HCT116 (cell line): ENCODE measurements around the gene PISD. TPM values are rescaled to one million over a fixed set of nuclear protein-coding genes. Genes with fewer than 3 reads are reported as not detected.

Source experiments
- ATAC-seq: fragments of 200-7000 bp; cut with Tn5 transposase; 2 replicates; pipeline ENCODE4 v1.9.1; 2020; ENCODE audit warnings: mild to moderate bottlenecking, moderate library complexity
- BruUV-seq: library from RNA; stranded (reverse); fragments of 400-500 nt; replicated peaks from 2 replicates; lab custom pipeline; 2021; lab: Mats Ljungman, UMichigan
- CTCF ChIA-PET: fragments of 300-600 bp; sonication (Branson Sonifier 250); formaldehyde crosslinking; loops from one replicate; lab custom pipeline; 2021; ENCODE audit warnings: antibody characterized with exemption; lab: Charles Lee
- POLR2A ChIA-PET: fragments of 300-600, 350-600 bp; sonication (Branson Sonifier 250); formaldehyde crosslinking; loops from one replicate; lab custom pipeline; 2021; ENCODE audit warnings: antibody characterized with exemption; lab: Charles Lee
- RAD21 ChIA-PET, 2 experiments: fragments of 300-600 bp; sonication (Branson Sonifier 250); formaldehyde crosslinking; loops; one replicate each; lab custom pipeline; 2023; ENCODE audit warnings: low total read pairs in 2 of 2; ENCODE audit not compliant: uncharacterized antibody in 2 of 2, unreplicated experiment in 2 of 2, low non-redundant PET in 1 of 2; lab: Charles Lee
- DNase-seq: peaks from one replicate; pipeline ENCODE4 v3.0.0-alpha.2; 2010; ENCODE audit warnings: low read depth, low spot score
- H2AFZ ChIP-seq: fragments of 200-600 bp; shearing (Covaris generic), sonication (generic); 2 replicates; pipeline ENCODE4 v1.6.1; 2017; ENCODE audit warnings: low read depth, mixed run types, mixed read lengths, antibody characterized with exemption, low read length; ENCODE audit not compliant: poor library complexity, severe bottlenecking
- H3K27ac ChIP-seq: 2 replicates; pipeline ENCODE4 v1.5.1; 2012; ENCODE audit warnings: low read depth, low read length
- H3K27me3 ChIP-seq: fragments of 200-600 bp; sonication (generic); 2 replicates; pipeline ENCODE4 v1.6.1; 2016; ENCODE audit warnings: mixed run types, low read length, mixed read lengths; ENCODE audit not compliant: insufficient read depth
- H3K36me3 ChIP-seq, 2 experiments: fragments of 200-500 bp in 1 of 2; fragments of 200-600 bp in 1 of 2; sonication (Bioruptor generic) in 1 of 2; sonication (generic) in 1 of 2; 2 replicates each; pipeline versions ENCODE4 v1.5.1 to v1.6.1; 2014 to 2016; ENCODE audit warnings: low read length in 2 of 2, inconsistent platforms in 1 of 2, mixed read lengths in 1 of 2, mixed run types in 1 of 2; ENCODE audit not compliant: insufficient read depth in 2 of 2, control insufficient read depth in 1 of 2
- H3K4me1 ChIP-seq, 2 experiments: fragments of 200-600 bp in 1 of 2; sonication (generic) in 1 of 2; 2 replicates each; pipeline versions ENCODE4 v1.5.1 to v1.6.1; 2012 to 2017; ENCODE audit warnings: low read length in 2 of 2, inconsistent platforms in 1 of 2, mild to moderate bottlenecking in 1 of 2, mixed read lengths in 1 of 2, mixed run types in 1 of 2, moderate library complexity in 1 of 2; ENCODE audit not compliant: insufficient read depth in 2 of 2, control insufficient read depth in 1 of 2
- H3K4me2 ChIP-seq: fragments of 200-600 bp; sonication (generic); 2 replicates; pipeline ENCODE4 v1.6.1; 2017; ENCODE audit warnings: mixed run types, low read length, mixed read lengths
- H3K4me3 ChIP-seq, 2 experiments: fragments of 200-600 bp in 1 of 2; sonication (generic) in 1 of 2; replicated peaks in 1 of 2; 2 replicates each; pipeline ENCODE4 v1.5.1; 2011 to 2016; ENCODE audit warnings: low read length in 2 of 2, control low read depth in 1 of 2, low read depth in 1 of 2, mild to moderate bottlenecking in 1 of 2, mixed read lengths in 1 of 2, mixed run types in 1 of 2
- H3K79me2 ChIP-seq: fragments of 200-600 bp; sonication (generic); 2 replicates; pipeline ENCODE4 v1.6.1; 2017; ENCODE audit warnings: mild to moderate bottlenecking, mixed run types, low read length, moderate library complexity, mixed read lengths; ENCODE audit not compliant: insufficient read depth
- H3K9ac ChIP-seq: fragments of 200-600 bp; sonication (generic); 2 replicates; pipeline ENCODE4 v1.6.1; 2016; ENCODE audit warnings: low read length, mixed read lengths
- H3K9me2 ChIP-seq: fragments of 200-600 bp; sonication (generic), shearing (Covaris generic); 2 replicates; pipeline ENCODE4 v1.6.1; 2017; ENCODE audit warnings: mixed run types, mild to moderate bottlenecking, moderate library complexity; ENCODE audit not compliant: insufficient read depth
- H3K9me3 ChIP-seq, 2 experiments: fragments of 200-500 bp in 1 of 2; fragments of 200-600 bp in 1 of 2; sonication (Bioruptor generic) in 1 of 2; sonication (generic) in 1 of 2; 2 replicates each; pipeline ENCODE4 v1.6.1; 2014 to 2017; ENCODE audit warnings: low read length in 2 of 2, mixed read lengths in 2 of 2, inconsistent platforms in 1 of 2, low read depth in 1 of 2, mild to moderate bottlenecking in 1 of 2, mixed run types in 1 of 2, moderate library complexity in 1 of 2; ENCODE audit not compliant: control insufficient read depth in 1 of 2, insufficient read depth in 1 of 2
- H4K20me1 ChIP-seq: fragments of 200-600 bp; sonication (generic), shearing (Covaris generic); 2 replicates; pipeline ENCODE4 v1.6.1; 2017; ENCODE audit warnings: mixed run types, mild to moderate bottlenecking, moderate library complexity; ENCODE audit not compliant: insufficient read depth
- ATF3 ChIP-seq: IDR thresholded peaks from 2 replicates; pipeline ENCODE4 v1.6.1; 2012
- CBX3 ChIP-seq: IDR thresholded peaks from 2 replicates; pipeline ENCODE4 v1.6.1; 2012; ENCODE audit warnings: low read depth
- EGR1 ChIP-seq: IDR thresholded peaks from 2 replicates; pipeline ENCODE4 v1.6.1; 2012; ENCODE audit warnings: low read depth
- EZH2 ChIP-seq: fragments of 200-600 bp; sonication (generic); IDR thresholded peaks from 2 replicates; pipeline ENCODE4 v1.6.1; 2017; ENCODE audit warnings: antibody characterized with exemption, mixed run types
- EZH2phosphoT487 ChIP-seq: fragments of 200-600 bp; IDR thresholded peaks from 2 replicates; pipeline ENCODE4 v1.6.1; 2018; ENCODE audit warnings: antibody characterized with exemption, borderline replicate concordance
- FOSL1 ChIP-seq: IDR thresholded peaks from 2 replicates; pipeline ENCODE4 v1.6.1; 2012; ENCODE audit warnings: low read depth
- JUND ChIP-seq: IDR thresholded peaks from 2 replicates; pipeline ENCODE4 v1.6.1; 2012
- POLR2A ChIP-seq: IDR thresholded peaks from 2 replicates; pipeline ENCODE4 v1.7.0; 2011; ENCODE audit warnings: borderline replicate concordance; ENCODE audit not compliant: insufficient read depth, insufficient read length; ENCODE audit errors: extremely low read depth
- POLR2AphosphoS5 ChIP-seq: IDR thresholded peaks from 2 replicates; pipeline ENCODE4 v1.6.1; 2011; ENCODE audit warnings: mild to moderate bottlenecking, low read depth, low read length, moderate library complexity
- SRF ChIP-seq: IDR thresholded peaks from 2 replicates; pipeline ENCODE4 v1.6.1; 2012; ENCODE audit warnings: low read depth
- YY1 ChIP-seq: IDR thresholded peaks from 2 replicates; pipeline ENCODE4 v1.6.1; 2011; ENCODE audit warnings: low read length, low read depth, moderate library complexity, mild to moderate bottlenecking; ENCODE audit not compliant: insufficient replicate concordance; ENCODE audit errors: extremely low read depth
- ZBTB33 ChIP-seq: IDR thresholded peaks from 2 replicates; pipeline ENCODE4 v1.6.1; 2011; ENCODE audit warnings: mild to moderate bottlenecking, low read length, moderate library complexity; ENCODE audit not compliant: insufficient replicate concordance; ENCODE audit errors: extremely low read depth
- ZNF274 ChIP-seq: fragments of 200-500 bp; sonication (Bioruptor generic); IDR thresholded peaks from 2 replicates; pipeline ENCODE4 v1.6.1; 2014; ENCODE audit warnings: mild to moderate bottlenecking, low read depth, low read length, inconsistent platforms
- intact Hi-C: fragments of 100-400 bp; cut with micrococcal nuclease; formaldehyde crosslinking; loops from 2 replicates; pipeline ENCODE4 v1.10.0; 2022
- total RNA-seq: library from RNA; stranded (reverse); gene quantifications from one replicate; pipeline ENCODE4 v1.2.1, GENCODE V29; 2021; ENCODE audit not compliant: unreplicated experiment
- TF ChIP-seq, protein P1 (sequence below): IDR thresholded peaks from 2 replicates; pipeline ENCODE4 v1.6.1; 2012; ENCODE audit warnings: low read depth

PISD gene
- total RNA-seq, 1 experiment from 2014 or later, result 47.1 TPM

DNA sequence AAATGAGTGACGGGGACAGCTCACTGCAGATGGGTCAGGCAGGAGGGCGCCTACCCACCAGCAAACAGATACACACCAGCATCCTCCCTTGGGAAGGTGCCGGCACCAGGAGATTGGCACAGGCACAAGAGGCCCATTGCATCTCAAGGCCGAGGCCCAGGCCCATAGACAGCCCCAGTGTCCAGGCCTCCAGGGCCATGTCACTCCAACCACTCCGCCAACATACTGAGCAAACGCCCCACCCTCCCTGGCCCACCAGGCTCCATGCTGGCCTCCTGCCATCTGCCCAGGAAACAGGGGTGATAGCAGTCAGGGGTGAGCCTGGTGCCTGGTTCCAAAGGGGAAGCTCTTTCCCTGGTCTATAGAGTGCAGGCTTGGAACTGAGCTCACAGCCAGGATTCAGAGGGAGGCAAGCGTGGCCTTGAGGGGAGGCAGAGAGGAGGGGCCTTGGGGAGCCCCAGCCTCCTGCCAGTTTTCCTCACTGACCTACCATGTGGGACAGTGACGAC, 34.7 kb downstream of the PISD start:
- Histone ChIP-seq H3K4me3 (no peak overlapping the region), H4K20me1 (no peaks in the 10 kb centered on the region), H2AFZ (no peak overlapping the region), H3K79me2 (peaks cover 100% of the 10 kb centered on the region), H3K9ac (no peak overlapping the region), H3K9me2 (no peaks in the 10 kb centered on the region), H3K36me3 (peaks cover 0 to 15% of the 10 kb centered on the region in 2 experiments; a peak in 2 of 4 replicates)
- DNase-seq, result no peak
- CTCF ChIA-PET, result no interaction called here
- TF ChIP-seq EZH2 (no peak), CBX3 (no peak), POLR2AphosphoS5 (no peak), FOSL1 (no peak), EGR1 (no peak), ATF3 (no peak), EZH2phosphoT487 (no peak)
- TF ChIP-seq, all 23 proteins: peak for 0
- Histone ChIP-seq H3K27ac (no peak overlapping the region; the same call in 1 of the 2 replicates), H3K9me3 (no peaks in the 10 kb centered on the region), H3K4me2 (no peak overlapping the region), H3K27me3 (no peaks in the 10 kb centered on the region), H3K4me1 (peaks cover 5 to 31% of the 10 kb centered on the region in 2 experiments; a peak in 3 of 4 replicates)
- no TSS peak for BruUV-seq
- ATAC-seq, result no peak
- intact Hi-C loops, result no loop called here
- ChIA-PET RAD21 (no interaction called here), POLR2A (no interaction called here)

- H3K4me1 ChIP-seq, result peaks cover 5 to 27% of the 10 kb centered on the region in 2 experiments; a peak in 3 of 4 replicates
- H3K9ac ChIP-seq, result no peak overlapping the region
- CTCF ChIA-PET, result no interaction called here
- no peak overlapping the region for H3K4me3 ChIP-seq
- POLR2A ChIA-PET, result no interaction called here
- DNase-seq (no peak), ATAC-seq (no peak)
- H3K27me3 ChIP-seq, result no peaks in the 10 kb centered on the region
- RAD21 ChIA-PET, result no interaction called here
- no TSS peak for BruUV-seq
- no peak overlapping the region for H3K4me2 ChIP-seq
- H3K36me3 ChIP-seq, result peaks cover 0 to 15% of the 10 kb centered on the region in 2 experiments; a peak in 2 of 4 replicates
- H3K9me3 ChIP-seq, result no peaks in the 10 kb centered on the region
- H2AFZ ChIP-seq, result no peak overlapping the region
- no peaks in the 10 kb centered on the region for H4K20me1 ChIP-seq
- H3K27ac ChIP-seq, result peak overlapping the region; percentile 18; the same call in 1 of the 2 replicates
- H3K9me2 ChIP-seq, result no peaks in the 10 kb centered on the region
- peaks cover 95% of the 10 kb centered on the region for H3K79me2 ChIP-seq
- intact Hi-C loops, result no loop called here
- TF ChIP-seq FOSL1 (no peak), POLR2A (no peak), YY1 (no peak), POLR2AphosphoS5 (no peak), SRF (no peak), ZBTB33 (no peak), EZH2 (no peak), ZNF274 (no peak), JUND (no peak)
- TF ChIP-seq, protein P1, sequence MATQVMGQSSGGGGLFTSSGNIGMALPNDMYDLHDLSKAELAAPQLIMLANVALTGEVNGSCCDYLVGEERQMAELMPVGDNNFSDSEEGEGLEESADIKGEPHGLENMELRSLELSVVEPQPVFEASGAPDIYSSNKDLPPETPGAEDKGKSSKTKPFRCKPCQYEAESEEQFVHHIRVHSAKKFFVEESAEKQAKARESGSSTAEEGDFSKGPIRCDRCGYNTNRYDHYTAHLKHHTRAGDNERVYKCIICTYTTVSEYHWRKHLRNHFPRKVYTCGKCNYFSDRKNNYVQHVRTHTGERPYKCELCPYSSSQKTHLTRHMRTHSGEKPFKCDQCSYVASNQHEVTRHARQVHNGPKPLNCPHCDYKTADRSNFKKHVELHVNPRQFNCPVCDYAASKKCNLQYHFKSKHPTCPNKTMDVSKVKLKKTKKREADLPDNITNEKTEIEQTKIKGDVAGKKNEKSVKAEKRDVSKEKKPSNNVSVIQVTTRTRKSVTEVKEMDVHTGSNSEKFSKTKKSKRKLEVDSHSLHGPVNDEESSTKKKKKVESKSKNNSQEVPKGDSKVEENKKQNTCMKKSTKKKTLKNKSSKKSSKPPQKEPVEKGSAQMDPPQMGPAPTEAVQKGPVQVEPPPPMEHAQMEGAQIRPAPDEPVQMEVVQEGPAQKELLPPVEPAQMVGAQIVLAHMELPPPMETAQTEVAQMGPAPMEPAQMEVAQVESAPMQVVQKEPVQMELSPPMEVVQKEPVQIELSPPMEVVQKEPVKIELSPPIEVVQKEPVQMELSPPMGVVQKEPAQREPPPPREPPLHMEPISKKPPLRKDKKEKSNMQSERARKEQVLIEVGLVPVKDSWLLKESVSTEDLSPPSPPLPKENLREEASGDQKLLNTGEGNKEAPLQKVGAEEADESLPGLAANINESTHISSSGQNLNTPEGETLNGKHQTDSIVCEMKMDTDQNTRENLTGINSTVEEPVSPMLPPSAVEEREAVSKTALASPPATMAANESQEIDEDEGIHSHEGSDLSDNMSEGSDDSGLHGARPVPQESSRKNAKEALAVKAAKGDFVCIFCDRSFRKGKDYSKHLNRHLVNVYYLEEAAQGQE, result no peak
These were observed 35.4 kb downstream of the PISD start for GRCh38 chr22:31626427-31627150.
